ENCODE results near the gene ZNF598.
"Not testable (repeated sequence)": the region's sequence is repeated elsewhere in the genome, so short reads cannot be mapped to it uniquely, and the experiment has no call there.

ZNF598 gene

DNA sequence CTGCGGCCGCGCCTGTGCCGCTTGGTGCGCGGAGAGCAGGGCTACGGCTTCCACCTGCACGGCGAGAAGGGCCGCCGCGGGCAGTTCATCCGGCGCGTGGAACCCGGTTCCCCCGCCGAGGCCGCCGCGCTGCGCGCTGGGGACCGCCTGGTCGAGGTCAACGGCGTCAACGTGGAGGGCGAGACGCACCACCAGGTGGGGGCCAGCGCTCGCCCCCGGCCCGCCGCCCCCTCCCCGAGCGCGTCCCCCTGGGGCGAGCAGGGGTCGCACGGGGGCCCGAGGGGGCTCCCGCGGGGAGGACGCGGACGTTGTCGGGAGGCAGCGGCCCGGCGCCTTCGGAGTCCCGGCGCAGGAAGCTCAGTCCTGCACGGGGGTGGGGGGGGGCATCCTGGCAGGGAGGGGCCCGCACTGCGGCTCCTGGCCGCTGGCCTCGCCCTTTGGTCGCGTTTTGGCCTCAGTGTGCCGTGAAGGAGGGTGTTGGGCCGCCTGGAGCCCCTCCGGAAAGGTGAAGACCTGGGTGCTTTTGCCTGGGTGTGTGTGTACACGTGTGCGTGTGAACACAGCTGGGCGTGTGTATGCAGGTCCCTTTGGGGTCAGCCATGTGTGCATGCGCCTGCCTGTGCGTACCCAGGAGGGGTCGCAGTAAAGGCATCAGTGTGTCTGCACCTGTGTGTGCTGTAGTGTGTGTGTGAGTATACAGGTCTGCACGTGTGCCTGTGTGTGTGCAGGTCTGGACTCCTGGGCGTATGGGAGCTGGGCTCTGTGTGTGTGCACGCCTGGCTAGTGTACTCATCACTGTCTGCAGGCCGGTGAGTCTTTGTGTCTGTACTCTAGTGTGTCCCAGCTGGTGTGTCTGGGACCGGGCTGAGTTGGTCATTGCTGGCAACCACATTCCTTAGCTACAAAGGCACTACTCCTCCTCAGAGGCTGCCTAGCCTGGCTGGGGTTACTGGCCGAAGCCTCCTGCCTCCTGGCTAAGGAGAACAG lies 17.7 kb upstream of the ZNF598 start:
- DNase-seq (ENCODE audit: low read depth) = no peak

DNA sequence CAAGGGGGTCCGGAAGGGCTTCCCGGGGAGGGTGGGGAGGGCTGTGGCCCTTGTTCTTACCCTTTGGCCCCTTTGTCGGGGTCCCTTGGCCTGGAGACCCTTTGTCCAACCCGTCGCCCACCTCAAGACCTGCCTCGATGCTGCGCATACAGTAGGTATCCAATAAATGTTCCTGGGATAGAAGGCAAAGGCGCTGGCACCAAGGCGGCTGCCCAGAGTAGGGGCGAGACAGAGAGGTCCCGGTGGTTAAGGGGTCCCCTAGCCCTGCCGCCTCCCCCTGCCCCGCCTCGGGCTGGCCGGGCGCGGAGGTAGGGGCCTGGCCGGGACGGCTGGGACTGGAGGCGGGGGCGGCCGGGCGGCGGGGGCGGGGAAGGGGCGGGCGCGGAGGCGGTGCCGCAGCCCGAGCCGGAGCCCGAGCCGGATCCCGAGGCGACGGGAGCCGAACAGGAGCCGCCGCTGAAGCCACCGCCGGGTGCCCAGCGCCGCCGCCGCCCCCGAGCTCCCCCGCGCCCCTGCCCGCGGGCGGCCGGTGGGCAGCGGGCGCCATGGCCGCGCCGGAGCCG lies 16.9 kb upstream of the ZNF598 start, which contains the start of gene NHERF2:
NHERF2 (plus strand) TSS at position 442 of the 563 bp plus-strand sequence; CDS start at position 546, 104 bp downstream.
- no peak for DNase-seq (ENCODE audit: low read depth)

DNA sequence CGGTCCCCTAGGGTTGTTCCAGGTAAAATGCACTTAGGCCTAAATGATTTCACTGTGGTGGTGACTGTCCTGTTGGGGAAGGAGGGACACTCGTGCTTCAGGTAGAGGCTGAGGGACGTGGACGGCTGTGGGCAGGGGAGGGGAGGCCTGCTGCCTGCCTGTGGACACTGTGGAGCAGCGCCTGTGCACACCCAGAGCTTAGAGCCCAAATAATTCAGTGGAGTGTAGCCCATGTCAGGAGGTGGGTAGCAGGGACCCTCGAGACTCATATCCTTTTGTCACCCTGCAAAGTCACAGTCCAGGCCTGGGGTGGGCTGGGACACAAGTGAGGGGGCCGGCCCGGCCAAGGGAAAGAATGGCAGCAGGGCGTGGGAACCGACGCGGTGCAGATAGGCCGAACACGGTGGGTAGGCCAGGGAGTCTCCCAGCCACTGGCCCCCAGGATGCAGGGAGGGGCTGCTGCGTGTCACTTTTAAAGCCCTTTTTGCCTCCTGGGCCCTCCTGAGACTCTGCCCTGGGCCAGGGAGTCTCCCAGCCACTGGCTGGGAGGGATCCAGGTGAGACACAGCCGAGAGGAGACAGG lies 16.3 kb upstream of the ZNF598 start:
- DNase-seq (ENCODE audit: low read depth) = no peak

DNA sequence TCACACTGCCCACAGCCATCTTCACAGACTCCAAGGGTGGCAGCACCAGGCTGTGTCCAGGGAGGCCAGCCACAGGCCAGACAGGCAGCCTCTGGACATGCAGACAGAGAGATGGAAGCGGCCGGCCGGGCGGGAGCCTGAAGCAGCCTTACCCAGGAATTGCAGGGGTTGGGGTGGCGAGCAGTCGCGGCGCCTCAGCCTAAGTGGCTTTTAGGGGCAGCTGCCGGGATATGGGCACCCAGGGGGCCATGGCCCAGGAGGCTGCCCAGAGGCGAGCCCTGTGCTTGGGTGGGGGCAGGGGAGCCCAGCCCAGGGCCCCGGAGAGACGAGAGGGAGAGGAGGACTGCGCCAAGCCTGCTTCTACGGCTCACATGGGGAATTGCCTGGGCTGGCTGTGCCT lies 15.6 kb upstream of the ZNF598 start:
- no peak for DNase-seq (ENCODE audit: low read depth)

DNA sequence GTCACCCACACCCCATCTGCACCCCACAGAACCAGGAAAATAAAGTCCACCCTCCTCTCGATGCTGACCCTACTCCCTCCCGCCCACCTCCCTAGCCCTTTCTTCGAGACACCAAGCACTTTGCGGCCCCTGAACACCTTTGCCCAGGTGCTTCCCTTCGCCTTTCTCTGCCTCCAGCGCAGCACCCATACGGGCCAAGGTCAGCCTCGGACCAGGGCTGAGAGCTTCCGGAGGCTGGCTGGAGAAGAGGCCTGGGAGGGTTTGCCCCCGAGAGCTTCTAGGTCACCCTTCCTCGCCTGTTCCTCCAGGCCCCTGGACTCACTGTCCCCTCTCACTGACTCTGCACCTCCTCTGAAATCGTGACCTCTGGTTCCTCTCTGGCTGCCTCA lies 14.4 kb upstream of the ZNF598 start:
- DNase-seq (ENCODE audit: low read depth) = no peak

DNA sequence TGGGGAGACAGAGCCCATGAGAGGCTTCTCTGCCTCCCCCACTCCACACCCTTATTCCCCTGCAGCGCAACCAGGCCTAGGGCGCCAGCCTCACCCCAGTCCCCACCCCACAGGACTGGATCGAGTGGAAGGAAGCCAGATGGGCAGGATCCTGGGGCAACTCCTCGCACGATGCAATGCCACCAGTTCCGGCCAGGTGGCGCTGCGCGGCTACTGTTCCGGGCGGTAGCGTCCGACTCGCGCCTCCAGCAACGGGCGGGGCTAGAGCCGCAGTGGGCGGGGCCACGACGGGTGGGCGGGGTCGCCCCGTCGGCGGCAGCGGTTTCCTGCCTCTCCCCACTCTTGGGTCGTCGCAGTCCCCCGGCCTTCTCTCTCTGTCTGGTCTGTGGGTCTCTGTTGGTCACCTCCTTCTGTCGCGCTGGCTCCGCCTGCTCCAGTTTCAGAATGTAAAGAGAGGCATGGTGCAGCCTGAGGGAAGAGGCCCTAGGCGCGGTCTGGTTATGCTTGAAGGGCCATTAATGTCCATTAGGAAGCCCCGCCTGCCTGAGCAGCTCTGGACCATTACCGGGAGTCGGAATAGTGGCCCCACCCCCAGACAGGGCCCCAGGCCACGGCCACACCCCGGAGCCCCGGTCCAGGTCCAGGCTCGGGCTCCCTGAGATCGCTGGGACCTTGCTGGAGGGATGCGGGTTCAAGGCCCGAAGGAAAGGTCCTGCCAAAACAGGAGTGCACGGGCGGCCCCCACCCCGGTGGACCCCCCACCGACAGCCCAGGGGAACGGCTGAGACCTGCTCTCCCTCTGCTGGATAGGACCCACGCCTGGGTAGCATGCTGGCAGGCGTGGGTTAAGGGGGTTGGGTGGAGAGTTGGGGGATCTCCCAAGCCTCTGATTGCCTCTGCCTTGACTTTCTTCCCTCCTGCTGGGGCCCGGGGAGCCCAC lies 13.7 kb upstream of the ZNF598 start:
- DNase-seq (ENCODE audit: low read depth) = peak; percentile 96

DNA sequence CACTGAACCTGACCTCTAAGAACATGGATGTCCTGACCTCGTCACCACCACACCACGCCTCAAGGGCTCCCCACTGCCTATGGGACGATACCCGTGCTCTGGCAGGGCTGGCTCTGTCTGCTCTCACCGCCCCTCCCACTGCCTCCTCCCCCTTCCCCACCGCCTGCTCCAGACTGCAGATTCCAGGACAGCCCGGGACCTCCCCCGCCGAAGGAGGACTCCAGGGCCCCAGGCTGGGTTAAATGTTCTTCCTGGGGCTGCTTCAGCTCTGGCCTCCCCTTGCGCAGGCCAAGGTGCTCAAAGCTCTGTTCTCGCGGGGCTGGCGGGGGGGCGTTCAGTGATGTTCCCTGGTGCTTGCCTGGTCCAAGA lies 13.1 kb upstream of the ZNF598 start:
- no peak for DNase-seq (ENCODE audit: low read depth)

DNA sequence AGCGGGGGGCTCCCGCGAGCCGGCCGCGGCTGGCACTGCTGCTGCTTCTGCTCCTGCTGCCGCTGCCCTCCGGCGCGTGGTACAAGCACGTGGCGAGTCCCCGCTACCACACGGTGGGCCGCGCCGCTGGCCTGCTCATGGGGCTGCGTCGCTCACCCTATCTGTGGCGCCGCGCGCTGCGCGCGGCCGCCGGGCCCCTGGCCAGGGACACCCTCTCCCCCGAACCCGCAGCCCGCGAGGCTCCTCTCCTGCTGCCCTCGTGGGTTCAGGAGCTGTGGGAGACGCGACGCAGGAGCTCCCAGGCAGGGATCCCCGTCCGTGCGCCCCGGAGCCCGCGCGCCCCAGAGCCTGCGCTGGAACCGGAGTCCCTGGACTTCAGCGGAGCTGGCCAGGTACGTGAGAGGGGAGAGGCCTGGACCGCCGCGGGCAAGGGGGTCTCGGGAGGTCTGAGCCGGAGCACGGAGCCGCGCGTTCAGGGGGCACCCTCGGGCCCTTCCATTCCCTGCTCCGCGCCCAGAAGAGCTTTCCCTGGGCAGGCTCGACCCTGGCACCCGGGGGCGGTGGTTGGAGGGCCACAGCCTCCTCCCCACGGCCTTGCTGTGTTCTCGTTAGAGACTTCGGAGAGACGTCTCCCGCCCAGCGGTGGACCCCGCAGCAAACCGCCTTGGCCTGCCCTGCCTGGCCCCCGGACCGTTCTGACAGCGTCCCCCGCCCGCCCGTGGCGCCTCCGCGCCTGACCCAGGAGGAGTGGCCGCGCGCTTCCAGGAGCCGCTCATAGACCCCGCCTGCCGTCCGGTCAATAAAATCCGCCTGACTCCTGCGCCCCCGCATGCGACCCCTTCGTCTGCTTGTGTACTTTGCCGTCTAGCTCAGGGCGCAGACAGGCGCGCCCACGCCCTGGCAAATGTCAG lies 10.6 kb upstream of the ZNF598 start:
- no peak for DNase-seq (ENCODE audit: low read depth)

DNA sequence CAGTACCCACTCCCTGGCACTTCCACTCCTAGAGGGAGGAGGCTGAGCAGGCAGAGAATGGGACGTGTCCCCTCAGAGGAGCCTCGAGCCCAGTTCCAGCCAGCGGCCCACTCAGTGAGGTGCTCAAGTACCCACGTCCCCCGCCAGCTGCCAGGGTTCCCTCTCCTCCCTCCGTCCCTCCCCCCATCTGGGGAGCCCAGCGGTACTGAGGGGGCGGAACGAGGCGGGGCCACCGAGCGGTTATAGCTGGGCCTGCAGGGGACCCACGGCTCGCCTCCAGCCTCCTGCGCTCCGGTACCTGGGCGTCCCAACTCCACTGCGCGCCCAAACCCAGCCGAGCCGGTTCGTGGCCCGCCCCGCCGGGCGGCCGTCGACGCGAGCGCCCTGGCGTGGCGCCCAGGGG lies 9.9 kb upstream of the ZNF598 start, which contains the start of gene NPW:
NPW (plus strand) TSS at position 268 of the 403 bp plus-strand sequence.
- DNase-seq (ENCODE audit: low read depth) = no peak

DNA sequence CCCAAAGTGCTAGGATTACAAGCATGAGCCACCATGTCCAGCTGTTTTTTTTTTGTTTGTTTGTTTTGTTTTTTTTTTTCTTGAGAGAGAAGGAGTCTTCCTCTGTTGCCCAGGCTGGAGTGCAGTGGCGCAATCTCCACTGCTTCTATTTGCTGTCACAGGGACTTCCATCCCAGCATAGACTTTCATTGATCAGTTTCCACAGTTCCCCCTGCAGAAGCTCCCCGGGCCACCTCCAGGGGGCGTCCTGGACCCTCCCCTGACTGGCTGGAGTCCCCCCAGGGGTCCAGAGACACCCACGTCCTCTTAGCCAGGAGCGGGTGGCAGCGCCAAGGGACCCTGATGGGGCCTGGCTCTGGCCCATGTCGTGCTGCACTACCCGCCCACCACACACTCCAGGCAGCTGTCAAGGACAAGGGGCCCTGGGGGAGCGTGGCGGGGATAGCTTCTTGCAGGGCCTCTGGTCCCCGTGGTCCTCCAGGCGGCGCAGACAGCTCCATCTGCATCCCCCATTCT lies 6.8 kb upstream of the ZNF598 start:
- no peak for DNase-seq (ENCODE audit: low read depth)

DNA sequence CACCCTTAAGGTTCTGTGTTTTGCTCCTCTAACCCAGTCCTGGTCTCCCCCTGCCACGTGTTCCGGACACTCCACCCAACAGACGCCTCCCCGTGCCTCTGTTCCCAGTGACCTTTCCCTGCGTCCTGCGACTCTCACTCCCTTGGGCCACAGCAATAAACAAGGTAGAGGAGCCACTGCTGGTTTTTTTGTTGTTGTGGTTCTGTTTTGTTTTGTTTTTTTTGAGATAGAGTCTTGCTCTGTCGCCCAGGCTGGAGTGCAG lies 6.3 kb upstream of the ZNF598 start:
- no peak for DNase-seq (ENCODE audit: low read depth)

DNA sequence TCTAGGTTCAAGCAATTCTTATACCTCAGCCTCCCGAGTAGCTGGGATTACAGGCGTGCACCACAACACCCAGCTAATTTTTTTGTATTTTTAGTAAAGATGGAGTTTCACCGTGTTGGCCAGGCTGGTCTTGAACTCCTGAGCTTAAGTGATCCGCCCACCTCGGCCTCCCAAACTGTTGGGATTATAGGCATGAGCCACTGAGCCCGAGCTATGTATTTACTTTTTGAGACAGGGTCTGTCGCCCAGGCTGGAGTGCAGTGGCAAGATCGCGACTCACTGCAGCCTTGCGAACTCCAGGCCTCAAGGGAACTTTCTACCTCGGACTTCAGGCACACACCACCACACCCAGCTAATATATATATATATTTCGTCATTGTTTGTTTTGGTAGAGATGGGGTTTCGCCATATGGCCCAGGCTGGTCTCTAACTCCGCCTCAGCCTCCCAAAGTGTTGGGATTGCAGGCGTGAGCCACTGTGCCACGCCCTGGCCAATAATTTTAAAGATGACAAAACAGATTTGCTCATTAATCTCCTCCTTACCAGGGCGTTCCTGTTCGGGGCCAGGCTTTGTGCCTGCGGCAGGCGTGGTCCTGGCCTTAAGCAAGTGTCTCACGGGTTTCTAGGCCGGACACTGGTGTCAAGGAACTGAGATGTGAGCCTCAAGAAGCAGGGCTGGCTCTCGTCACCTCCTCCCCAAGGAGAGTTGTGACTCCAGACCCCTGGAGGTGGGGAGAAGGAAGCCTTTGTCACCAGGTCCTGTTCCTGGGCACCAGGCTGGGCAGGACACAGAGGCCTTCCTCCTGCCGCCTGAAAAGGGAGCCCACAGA lies 5.7 kb upstream of the ZNF598 start:
- no peak for DNase-seq (ENCODE audit: low read depth)

DNA sequence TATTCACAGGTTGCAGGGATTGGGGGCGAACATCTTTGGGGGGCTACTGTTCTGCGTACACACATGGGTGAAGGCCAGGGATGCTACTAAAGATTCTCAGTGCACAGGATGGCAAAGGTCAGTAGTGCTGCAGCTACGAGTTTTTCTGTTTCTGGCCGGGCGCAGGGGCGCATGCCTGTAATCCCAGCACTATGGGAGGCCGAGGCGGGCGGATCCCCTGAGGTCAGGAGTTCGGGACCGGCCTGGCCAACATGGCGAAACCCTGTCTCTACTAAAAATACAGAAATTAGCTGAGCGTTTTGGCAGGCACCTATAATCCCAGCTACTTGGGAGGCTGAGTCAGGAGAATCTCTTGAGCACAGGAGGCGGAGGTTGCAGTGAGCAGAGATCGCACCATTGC lies 3.9 kb upstream of the ZNF598 start:
- no peak for DNase-seq (ENCODE audit: low read depth)

DNA sequence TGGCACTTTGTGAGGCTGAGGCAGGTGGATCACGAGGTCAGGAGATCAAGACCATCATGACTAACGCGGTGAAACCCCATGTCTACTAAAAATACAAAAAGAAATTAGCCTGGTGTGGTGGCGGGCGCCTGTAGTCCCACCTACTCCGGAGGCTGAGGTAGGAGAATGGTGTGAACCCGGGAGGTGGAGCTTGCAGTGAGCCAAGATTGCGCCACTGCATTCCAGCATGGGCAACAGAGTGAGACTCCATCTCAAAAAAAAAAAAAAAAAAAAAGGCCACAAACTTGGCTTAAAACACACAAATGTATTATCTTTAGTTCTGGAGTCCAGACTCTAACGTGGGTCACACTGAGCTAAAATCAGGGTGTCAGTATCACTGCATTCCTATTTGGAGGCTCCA lies 2.1 kb upstream of the ZNF598 start:
- not testable (repeated sequence) for DNase-seq (ENCODE audit: low read depth)

DNA sequence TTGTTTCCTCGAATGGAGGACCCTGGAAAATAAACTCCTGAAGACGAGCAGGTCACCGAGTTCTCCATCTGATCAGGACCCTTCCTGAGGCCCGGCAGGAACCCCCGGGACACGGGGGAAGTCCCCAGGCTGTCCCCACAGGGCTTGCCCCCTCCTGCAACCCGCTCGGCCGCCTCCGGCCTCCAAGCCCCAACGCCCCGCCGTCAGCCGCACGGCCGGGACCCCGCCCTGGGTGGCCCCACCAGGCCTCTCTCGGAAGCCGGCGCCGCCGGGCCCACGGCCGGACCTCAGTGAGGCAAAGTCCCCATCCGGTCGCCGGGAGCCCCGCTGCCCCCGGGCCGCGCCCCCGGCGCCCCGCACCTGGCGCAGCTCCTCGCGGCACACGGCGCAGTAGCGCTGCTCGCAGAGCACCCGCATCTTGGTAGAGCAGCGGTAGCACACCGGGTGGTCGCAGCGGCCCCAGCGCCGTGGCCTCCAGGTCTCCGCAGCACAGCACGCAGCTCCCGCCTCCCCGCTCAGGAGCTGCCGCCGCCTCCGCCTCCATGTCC lies 383 bp downstream of the ZNF598 start:
- no peak for DNase-seq (ENCODE audit: low read depth)

DNA sequence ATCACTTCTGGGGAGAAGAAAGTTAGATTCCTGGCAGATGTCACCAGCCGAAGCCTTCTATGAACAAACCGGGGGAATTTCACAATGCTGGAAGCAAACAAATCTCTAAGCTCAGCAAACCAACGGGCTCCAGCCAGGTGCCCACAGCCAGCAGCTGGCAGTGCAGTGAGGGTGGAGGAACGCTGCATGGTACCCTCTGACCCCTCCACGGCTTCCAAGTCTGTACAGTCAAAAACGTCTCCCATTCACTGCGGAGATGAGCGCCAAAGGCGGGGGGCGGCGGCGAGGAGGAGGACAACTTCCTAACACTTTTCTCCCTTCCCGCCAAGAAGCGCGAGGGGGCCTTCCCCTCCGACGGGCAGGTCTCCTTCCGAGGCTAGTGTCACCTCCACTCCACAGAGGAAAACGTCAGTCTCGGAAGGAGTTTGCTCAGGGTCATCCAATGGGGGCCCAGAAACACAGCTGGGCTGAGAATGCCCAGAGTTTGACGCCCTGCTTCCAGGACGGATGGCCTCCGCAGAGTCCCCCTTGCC lies 924 bp downstream of the ZNF598 start:
- DNase-seq (ENCODE audit: low read depth) = no peak

DNA sequence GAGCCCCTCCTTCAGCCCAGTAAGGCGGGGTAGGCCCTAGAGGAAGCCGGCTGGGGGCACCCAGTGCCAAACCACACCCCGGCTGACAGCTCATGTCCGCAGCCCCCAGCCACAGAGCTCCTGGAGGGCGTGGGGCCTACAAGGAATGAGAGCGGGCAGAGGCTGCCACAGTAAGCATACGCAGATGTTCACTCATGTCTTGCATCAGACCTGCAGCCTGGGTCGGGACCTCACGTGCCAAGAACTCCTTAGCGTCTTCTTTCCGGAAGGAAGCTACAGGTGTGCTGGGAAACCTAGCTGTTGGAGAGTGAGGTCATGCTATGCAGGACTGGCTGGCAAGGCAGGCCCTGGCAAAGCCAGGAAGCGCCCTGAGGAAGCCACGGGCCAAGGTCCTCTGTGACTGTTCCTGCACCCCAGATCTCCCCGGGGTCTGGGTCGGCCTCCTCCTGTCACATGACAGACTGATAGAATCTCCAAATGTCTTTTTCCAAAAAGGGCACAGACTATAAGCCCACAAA lies 1.6 kb downstream of the ZNF598 start:
- DNase-seq (ENCODE audit: low read depth) = no peak

DNA sequence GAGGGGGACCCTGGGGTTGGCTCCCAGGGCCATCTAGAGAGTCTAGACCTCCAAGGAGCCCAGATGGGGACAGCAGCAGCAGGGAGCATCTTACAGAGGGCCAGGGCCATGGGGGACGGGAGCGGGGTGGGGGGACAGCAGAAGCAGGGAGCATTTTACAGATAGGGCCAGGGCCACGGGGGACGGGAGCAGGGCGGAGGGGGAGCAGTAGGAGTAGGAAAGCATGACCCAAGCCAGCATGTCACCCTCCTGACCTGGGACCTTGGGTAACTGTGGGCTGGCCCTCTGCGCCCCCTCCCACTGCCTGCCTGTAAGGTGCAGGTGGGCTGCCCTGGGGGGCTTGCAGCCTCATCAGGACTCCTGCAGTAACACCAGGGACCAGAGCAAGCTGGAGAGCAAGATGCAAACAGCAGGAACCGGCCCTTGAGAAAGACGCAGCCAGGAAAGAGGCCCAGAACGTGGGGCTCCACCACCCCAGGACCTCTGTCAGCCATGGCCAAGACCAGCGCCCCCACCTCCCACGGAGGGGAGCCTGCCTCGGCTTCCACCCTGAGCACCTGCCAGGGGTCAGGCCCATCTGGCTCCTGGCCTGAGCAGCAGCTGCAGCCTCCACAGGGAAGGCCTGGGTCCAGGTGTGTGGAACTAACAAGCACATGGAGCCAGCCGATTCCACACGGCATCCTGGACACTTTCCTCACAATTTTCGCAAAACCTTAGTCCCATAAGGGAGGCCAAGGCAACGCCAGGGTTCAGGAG lies 2.4 kb downstream of the ZNF598 start:
- DNase-seq (ENCODE audit: low read depth) = no peak
